ENCODE results near the gene CCDC57. TPM values are rescaled to one million over a fixed set of nuclear protein-coding genes. Genes with fewer than 3 reads are reported as not detected.
"Not testable (repeated sequence)": the region's sequence is repeated elsewhere in the genome, so short reads cannot be mapped to it uniquely, and the experiment has no call there.

The CCDC57 gene
- 10 to 100 TPM; 29.6 to 53.4 TPM for total RNA-seq
- long read RNA-seq, partial matches to known transcripts: 1 of 11 reads
- long read RNA-seq, other reads (novel, unspliced or antisense): 7 of 11 reads

DNA sequence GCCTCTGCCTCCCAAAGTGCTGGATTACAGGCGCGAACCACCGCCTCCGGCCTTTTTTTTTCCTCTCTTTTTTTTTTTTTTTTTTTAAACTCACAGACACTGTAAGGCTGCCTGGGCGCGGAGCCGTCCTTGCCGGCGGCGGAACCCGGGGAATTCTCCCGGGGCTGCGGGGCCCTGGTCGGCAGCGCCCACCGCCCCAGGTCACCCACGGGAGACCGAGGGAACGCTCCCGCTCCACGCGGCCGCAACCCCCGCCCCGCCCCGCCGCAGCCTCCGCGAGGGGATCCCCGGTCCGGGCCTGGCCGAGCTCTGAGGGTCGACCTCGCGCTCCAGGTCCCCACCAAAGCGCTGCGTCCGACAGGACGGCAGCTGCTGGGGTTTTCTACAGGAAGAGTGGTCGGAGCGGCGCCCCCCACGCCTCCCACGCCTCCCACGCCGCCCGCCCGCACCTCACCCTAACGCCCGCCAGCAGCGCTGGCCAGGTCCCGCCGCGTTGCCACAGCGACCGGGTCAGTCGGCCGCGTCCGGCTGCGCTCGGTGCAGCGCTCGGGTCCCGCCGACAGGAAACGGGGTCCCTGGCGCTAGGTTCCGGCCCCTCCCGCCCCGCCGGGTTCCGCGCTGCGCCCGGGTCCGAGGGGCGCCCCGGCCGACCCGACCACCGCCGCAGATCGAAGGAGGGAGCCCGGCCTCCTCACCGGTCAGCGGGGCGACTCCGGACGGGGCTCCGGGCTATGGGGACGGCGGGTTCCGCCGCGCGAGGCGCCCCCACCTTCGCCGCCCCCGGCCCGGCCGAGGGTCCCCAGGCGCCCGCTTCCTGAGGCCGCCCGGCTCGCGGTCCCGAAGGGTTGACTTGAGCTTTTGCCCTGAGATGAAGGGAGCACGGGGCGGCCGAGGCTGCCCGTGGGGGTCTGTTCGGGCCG is at the start of gene CCDC57:
TSS of gene CCDC57 (minus strand) at position 512 of the 920 bp plus-strand sequence. CDS start 10,898 bp downstream, outside the sequence.
- intact Hi-C loops (cut with DNase I, micrococcal nuclease): no loop called here
- ATAC-seq (peak; percentile 75), DNase-seq (peak; percentile 75 to 82)

GRCh38 chr17:82262344-82262743 is 49.7 kb upstream of the CCDC57 start:
- ATAC-seq: no peak
- DNase-seq: no peak
- intact Hi-C loops (cut with DNase I, micrococcal nuclease): no loop called here

- DNase-seq, ATAC-seq: not testable (repeated sequence)
- intact Hi-C loops (cut with DNase I, micrococcal nuclease): loop anchor here in 1 of 2 donors (10.0 kb wide), 1 partner anchor 55 kb away; the partner anchor contains the start of gene CD7
These were observed 47.6 kb upstream of the CCDC57 start for GRCh38 chr17:82259972-82260961.

DNA sequence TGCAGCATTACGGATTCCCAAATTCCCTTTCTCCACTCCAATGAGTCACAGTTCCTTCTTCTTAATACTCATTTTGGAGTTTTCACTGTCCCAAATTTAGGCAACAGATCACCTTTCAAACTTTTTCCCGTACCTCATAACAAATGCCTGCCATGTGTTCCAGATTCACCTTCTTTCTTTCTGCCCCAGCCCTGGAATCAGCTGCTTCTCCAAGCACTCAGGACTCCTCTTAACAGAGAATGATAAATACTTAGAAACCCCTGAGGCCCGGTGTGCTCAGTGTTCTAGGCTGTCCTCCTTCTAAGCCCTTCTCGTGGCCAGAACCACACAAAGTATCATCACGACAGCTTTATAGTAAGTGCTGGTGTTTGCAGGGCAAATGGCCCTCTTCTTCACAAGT is 45.9 kb upstream of the CCDC57 start:
- no peak for DNase-seq
- ATAC-seq: no peak
- intact Hi-C loops (cut with DNase I, micrococcal nuclease): loop anchor here in 1 of 2 donors (10.0 kb wide), 1 partner anchor 56 kb away; the partner anchor contains the start of gene CD7

GRCh38 chr17:82257473-82257872 is 44.8 kb upstream of the CCDC57 start:
- peak in 1 of 2 donors; percentile 49 for DNase-seq
- intact Hi-C loops (cut with DNase I, micrococcal nuclease): loop anchor here in 1 of 2 donors (10.0 kb wide), 1 partner anchor 57 kb away; the partner anchor contains the start of gene CD7
- ATAC-seq: peak; percentile 90

GRCh38 chr17:82256242-82256885 is 43.7 kb upstream of the CCDC57 start:
- no peak for ATAC-seq

GRCh38 chr17:82255402-82255972 is 42.8 kb upstream of the CCDC57 start:
- ATAC-seq: no peak

More at GRCh38 chr17:82256242-82256885, 43.7 kb upstream of the CCDC57 start:
- intact Hi-C loops (cut with DNase I, micrococcal nuclease): loop anchor here in 1 of 2 donors (10.0 kb wide), 1 partner anchor 58 kb away; the partner anchor contains the start of gene CD7
- DNase-seq: no peak

DNA sequence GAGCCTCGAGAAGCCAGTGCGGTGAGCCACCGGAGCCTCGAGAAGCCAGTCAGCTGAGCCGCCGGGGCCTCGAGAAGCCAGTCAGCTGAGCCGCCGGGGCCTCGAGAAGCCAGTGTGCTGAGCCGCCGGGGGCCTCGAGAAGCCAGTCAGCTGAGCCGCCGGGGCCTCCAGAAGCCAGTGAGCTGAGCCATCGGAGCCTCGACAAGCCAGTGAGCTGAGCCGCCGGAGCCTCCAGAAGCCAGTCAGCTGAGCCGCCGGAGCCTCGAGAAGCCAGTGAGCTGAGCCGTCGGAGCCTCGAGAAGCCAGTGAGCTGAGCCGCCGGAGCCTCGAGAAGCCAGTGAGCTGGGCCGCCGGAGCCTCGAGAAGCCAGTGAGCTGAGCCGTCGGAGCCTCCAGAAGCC is 42.1 kb upstream of the CCDC57 start:
- DNase-seq, ATAC-seq: not testable (repeated sequence)
- intact Hi-C loops (cut with DNase I, micrococcal nuclease): loop anchor here in 1 of 2 donors (10.0 kb wide), 1 partner anchor 60 kb away; the partner anchor contains the start of gene CD7

More at GRCh38 chr17:82255402-82255972, 42.8 kb upstream of the CCDC57 start:
- intact Hi-C loops (cut with DNase I, micrococcal nuclease): loop anchor here in 1 of 2 donors (10.0 kb wide), 1 partner anchor 59 kb away; the partner anchor contains the start of gene CD7
- DNase-seq: no peak

- DNase-seq, ATAC-seq: not testable (repeated sequence)
- intact Hi-C loops (cut with DNase I, micrococcal nuclease): loop anchor here in 1 of 2 donors (10.0 kb wide), 1 partner anchor 61 kb away; the partner anchor contains the start of gene CD7
These were observed 41.5 kb upstream of the CCDC57 start for GRCh38 chr17:82254096-82254495.

- DNase-seq: no peak
- intact Hi-C loops (cut with DNase I, micrococcal nuclease): loop anchor here in 1 of 2 donors (10.0 kb wide), 1 partner anchor 62 kb away; the partner anchor contains the start of gene CD7
- ATAC-seq: no peak
These were observed 40.5 kb upstream of the CCDC57 start for GRCh38 chr17:82253179-82253544.

DNA sequence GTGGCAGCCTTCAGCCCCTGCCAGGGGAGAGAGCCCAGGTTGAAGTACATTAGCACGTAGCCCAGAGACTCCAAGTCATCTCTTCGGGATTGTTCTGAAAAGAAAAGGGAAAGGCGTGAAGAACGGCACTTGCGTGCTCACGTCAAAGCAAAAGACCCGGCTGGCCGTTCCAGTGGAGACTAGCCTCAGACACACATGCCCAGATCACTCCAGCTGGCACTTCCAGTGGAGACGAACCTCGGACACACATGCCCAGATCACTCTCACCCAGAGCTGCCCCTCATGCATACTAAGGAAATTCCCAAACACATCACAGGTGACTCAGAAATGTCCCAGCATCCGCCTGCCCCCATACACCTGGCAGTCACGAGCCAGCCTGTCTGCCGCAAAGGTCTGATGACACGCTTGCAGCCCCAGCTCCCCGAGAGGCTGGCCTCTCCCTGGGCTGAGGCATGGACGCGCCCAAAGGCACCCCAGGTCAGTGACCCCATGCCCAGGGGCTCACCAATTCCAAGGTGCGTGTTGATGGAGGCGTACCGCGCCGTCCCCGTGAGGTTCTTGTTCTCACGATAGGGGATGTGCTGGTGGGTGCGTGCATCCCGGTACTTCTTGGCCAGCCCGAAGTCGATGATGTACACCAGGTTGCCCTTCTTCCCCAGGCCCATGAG is 40.0 kb upstream of the CCDC57 start:
- no peak for DNase-seq
- intact Hi-C loops (cut with DNase I, micrococcal nuclease): loop anchor here in 1 of 2 donors (10.0 kb wide), 1 partner anchor 62 kb away; the partner anchor contains the start of gene CD7
- no peak for ATAC-seq

DNA sequence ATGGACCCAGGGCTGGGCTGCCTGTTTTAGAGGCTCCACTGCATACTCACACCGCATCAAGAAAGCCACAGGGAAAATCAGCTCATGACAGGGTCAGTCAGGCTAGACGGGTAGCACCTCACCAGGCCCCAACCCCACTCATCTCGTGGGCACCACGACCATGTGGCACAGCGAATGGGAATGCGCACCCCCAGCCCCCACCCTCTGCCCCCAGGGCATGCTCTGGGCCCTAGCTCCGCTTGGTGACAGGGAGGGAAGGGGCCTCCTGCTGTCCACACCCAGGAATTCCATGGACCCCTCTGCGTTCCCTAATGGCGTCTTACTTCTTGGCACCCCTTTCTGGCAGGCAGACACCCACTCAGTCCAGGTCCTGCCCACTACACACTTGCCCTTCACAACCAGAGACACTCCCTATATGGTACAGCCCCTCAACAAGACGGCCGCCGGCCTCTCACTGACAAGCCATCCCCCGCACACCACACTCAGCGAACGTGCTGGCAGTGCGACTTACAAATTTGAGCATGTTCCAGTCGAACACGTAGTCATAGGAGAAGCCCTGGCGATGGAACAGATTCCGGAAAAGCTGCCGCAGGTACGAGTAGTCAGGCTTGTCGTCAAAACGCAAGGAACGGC is 38.3 kb upstream of the CCDC57 start:
- intact Hi-C loops (cut with DNase I, micrococcal nuclease): loop anchor here in 1 of 2 donors (10.0 kb wide), 1 partner anchor 64 kb away; the partner anchor contains the start of gene CD7
- DNase-seq: no peak
- ATAC-seq: no peak

DNA sequence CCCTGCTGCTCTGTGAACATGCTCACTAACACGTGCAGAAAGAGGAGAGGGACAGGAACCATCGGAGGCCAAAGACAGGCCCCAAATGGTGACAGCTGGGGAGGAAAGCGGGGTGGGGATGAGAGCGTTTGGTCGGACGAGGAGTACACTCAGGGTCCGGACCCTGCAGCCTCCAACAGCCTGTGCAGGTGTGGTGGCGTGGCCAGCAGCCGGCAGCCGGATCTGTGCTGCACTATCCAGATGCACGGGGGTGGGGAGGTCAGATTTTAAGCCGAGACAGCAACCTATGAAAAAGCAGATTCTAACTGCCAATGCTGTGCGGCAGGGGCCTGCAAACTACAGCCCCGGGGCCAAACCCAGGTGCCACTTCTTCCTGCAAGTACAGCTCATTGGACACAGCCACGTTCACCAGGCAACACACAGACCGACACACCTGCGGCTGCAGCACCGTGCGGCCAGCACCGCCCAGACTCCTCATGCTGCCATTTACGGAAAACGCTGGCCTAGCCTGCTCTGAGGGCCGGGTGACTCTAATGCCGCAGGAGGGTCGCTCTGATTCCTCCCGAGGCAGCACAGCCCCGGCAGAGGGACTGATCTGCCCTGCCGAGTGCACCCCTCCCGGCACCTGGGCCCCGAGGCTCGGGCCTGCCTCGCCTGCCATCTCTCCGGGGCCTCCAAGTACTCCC is 37.4 kb upstream of the CCDC57 start:
- no peak for ATAC-seq
- intact Hi-C loops (cut with DNase I, micrococcal nuclease): loop anchor here in 1 of 2 donors (10.0 kb wide), 1 partner anchor 65 kb away; the partner anchor contains the start of gene CD7

DNA sequence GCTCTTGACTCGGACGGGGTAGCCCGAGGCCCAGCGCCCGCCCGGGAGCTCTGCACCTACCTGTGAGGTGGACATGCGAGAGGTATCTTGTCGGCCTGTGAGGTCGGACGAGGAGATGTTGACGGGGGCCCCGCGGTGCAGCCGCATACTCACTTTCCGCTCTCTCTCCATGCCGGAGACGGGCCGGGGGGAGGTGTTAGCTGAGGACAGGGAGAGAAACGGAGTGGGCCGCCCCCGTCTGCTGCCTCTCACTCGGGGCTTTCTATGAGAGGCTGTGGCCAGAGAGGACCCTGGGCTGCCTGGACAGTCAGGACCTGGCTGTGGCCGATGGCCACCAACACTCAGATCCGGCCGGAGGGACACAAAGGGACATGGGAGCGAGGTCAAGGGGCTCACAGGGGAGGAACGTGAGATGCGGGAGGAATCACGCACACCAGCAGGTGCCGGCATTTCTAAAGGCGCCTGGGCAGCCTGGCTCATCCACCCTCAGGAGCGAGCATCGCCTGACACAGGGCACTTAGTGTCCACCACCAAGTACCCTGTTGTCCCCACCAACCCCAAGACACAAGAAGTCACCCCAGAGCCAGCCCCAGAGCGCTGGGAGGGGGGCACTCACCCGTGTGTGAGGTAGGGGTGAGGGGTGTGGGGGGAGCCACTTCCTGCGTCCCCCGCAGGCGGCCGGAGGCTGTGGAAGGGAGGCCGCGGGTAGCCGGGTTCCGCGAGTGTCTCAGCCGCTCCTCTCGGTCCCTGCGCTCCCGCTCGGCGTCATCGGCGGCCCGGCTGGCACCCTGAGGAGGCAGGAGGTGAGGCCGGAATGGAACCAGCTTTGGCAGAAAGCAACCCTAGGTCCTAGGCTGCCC is 36.4 kb upstream of the CCDC57 start:
- no peak for ATAC-seq
- intact Hi-C loops (cut with DNase I, micrococcal nuclease): no loop called here
- no peak for DNase-seq

More for the DNA sequence above, 37.4 kb upstream of the CCDC57 start:
- peak in 1 of 2 donors; percentile 25 for DNase-seq

Measured in left colon (tissue), 2 donors.